ENCODE measurements around the gene POMT1.
"Not testable (repeated sequence)": the region's sequence is repeated elsewhere in the genome, so short reads cannot be mapped to it uniquely, and the experiment has no call there.

The POMT1 gene

DNA sequence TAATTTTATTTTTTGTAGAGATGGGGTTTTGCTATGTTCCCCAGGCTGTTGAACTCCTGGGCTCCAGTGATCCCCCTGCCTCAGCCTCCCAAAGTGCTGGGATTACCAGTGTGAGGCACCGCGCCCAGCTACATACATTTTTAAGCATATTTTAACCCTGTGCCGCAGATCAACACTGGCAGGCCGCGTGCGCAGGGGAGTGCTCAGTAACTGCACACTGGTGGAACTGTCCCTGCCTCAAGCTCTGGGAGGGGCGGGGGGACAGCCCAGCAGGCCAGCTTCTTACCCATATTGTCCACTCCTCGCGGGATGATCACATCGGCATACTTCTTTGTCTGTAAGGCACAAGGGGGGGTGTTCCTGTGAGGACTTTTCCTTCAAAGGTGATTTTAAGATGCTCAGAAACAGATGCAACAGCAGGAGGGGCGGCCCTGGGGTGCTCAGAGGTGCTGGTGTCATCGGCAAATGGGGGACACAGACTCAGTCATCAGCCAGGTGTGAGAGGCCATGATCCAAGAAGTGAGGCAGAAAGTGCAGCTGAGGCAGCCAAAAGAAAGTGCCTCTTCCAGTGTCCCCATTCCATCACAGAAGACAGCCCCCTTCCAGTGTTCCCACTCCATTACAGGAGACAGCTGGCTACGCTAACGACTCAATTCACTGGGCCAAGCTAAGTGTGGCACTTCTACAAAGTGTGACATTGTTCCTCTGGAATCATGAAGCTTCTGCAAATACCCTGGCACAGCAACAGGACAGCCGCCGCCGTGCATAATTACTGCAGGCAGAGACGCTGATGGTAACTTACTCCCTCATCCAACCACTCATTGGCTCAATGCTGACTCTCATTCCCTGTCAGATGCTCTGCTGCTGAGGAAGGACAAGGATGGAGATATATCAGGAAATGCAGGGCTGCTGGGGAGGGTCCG, 23.2 kb downstream of the POMT1 start:
- no peak for DNase-seq

DNA sequence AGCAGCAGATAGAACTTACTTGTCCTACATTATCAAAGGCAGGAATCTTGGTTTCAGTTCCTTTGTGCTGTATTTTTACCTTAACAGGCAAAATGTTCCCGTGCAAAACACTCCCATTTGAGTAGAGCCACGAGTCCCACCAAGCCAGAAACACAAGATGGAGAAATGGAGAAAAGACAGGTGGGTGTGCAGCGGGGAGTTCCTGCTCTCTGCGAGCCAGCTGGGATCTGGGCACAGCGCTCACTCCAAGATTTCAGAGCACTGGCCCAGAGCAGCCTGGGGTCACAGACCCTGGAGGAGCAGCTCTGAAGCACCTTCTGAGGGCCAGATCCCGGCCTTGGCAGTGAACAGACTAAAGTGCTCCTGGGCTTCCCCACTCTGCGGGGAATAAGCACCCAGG, 25.5 kb downstream of the POMT1 start:
- no peak for DNase-seq

DNA sequence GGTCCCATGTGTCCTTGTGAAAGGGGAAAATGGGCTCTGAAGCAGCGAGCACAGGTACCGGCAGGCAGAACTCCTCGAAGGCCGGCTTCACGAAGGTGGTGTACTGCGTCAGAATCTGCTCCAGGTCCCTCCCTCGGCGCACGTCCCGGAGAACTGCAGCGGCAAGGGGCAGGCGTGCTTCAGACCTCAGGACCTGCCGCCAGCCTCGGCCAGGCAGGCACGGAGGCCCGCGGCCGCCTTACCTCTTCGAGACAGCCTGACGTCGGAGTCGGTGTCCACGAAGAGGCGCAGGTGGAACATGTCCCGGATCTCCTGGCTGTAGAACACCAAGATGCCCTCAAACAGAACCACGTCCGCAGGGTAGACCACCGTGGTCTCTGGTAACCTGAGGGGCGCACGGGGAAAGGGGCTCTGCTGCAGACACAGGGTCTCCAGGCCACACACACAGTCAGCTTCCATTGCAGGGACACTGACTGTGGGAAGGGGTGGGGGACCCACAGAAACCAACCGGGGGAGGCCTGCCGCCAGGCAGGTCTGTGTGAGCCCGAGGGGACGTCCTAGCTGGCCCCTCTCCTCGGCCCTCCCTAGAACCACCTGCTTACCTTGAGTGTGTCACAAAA, 26.3 kb downstream of the POMT1 start:
- no peak for DNase-seq

DNA sequence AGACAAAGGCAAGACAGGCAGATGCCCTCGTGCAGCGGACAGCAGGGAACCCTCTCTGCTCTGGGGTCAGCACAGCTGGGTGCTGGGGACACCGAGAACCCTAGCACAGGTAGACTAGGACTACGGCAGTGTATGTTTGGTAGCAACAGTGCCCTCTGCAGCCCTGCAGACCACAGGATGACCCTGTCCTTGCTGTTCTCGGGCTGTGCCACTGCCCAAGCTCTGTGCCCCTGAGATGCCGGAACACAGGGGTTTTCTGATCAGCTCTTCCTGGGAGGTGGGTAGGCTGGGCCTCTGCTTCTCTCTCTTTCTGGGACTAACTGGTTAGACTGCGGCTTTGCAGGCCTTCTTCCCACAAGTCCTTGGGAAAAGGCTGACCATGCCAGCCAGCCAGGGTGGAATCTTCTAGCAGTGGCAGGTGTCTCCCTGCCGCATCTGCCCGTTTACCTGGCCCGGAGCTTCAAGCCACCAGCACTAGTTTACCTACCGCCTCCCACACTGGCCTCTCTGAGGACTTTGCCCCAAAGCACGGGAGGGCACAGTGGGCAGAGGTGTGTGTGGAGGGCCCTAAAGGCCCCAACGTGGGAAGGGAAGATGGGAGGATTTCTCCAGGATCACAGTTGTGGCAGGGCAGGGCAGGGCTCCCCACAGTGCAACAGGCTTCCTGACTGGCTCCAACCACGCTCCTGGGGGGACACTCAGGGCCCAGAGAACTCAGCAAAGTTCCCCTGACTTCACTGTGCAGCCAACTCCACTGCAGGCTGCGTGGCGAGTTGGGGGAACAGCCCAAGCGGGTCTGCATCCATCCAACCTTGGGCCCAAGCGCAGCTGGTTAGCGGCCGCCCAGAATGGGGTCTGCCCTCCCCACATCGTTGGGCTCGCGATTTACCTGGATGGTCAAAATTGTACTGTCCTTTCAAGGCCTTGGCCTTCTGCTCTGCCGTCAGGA, 27.2 kb downstream of the POMT1 start:
- no peak for DNase-seq

DNA sequence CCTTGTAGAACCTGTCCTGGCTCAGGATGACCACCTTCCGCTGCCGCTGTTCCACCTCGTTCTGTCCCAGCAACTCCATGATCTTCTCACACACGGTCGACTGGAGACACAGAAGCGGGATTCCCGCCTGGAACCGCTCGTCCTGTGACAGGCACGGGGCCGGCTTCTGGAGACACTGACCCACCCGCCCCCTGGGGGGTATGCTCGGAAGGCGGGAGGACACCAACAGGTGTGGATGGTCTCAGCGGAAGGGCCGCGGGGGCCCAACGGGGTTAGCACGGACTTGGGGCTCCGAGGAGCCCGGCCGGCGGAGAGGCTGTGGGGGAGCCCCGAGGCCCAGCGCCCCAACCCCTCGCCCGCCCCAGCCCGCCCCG, 27.8 kb downstream of the POMT1 start:
- DNase-seq = no peak

DNA sequence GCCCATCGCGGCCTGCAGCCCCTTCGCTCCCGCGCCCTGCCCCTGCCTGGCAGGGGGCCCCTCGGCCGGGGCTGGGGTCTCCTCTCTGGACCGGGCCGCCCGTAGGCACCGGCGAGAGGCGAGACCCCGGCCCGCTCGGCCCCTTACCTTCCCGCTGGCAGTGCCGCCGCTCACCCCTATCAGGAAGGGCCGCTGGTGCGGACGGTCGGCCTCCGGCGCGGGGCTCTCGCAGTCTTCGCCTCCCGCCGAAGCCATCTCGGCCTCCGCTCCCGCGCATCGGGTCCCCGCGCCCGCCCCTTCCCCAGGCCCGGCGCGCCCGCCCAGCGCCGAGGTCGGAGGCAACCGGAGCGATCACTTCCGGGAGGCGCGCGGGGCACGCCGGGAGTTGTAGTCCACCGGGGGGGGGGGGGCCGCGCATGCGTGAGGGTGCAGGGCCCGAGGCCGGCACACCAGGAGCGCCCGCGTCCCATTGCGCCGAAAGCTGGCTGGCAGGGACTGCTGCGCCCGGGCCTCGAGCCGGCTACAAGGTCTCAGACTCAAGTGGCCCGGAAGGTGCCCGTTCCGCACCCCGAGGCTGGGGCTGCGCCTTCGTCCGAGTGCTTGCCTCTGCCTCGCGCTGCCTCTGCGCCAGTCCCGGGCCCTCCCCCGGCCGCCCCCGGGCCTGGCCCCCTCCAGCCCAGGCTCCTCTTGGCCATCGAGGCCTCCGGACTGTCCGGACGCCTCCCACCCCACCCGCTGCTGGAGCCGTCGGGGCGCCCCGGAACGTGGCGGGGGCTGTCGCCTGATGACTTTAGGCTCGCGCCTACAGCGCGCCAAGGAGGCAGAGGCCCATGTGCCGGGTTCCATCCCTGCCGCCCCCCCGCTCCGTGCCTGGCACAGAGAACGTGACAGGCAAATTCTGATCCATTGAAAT, 28.5 kb downstream of the POMT1 start, which contains the start of gene UCK1:
TSS of gene UCK1 (minus strand) at position 344 of the 913 bp plus-strand sequence. CDS start at position 255, 89 bp downstream.
- DNase-seq = peak; percentile 73

DNA sequence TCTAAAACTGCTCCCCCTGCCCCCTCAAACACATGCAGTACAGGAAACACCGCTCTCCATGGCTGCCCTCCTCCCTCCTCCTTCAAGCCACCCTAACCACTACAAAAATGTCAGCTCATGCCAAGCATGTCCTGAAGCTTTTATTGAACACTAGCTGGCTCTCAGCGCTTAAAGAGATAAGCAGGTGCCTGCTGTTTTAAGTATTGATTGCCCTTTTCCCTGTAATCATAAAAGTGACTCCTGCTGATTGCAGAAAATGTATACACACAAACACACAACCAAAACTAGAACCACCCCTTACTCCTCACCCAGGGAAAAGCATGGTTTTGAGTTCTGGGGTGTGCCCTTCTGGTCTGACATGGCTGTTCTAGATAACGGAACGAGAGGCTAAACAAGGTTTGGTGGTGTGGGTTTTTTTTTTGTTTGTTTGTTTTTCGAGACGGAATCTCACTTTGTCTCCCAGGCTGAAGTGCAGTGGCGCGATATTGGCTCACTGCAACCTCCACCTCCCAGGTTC, 32.1 kb downstream of the POMT1 start:
- DNase-seq = no peak

DNA sequence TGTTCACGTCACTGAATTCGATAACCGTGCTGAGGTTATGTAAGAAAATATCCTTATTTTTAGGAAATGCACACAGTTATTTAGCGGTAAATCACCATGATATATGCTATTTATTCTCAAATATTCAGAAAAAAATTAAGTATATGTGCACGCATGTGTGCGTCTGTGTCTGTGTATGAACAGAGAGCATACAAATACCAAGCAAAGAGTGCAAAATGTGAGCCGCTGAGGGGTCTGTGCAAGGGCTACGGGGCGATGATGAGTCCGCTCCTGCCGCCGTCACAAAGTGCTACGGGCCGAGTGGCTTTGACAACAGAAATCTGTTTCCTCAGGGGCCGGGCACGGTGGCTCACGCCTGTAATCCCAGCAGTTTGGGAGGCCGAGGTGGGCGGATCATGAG, 35.2 kb downstream of the POMT1 start:
- no peak for DNase-seq

DNA sequence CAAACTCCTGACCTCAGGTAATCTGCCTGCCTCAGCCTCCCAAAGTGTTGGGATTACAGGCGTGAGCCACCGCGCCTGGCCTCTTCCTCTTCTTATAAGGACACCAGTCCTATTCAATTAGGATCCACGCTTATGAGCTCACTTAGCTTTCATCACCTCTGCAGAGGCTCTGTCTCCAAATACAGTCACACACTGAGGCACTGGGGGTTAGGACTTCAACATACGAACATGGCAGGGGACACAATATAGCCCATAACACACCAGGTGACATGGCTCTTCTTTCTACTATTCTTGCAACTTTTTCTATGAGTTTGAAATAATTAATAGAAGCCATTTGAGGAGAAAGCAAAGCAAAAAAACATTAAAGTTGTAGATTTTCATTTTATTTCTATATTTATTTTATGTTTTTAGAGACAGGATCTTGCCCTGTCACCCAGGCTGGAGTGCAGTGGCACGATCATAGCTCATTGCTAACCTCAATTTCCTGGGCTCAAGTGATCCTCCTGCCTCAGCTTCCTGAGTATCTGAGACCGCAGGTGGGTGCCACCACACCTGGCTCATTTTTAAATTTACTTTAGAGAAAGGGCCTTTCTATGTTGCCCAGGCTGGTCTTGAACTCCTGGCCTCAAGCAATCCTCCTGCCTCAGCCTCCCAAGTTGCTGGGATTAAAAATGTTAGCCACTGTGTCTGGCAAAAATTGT, 36.7 kb downstream of the POMT1 start:
- no peak for DNase-seq

DNA sequence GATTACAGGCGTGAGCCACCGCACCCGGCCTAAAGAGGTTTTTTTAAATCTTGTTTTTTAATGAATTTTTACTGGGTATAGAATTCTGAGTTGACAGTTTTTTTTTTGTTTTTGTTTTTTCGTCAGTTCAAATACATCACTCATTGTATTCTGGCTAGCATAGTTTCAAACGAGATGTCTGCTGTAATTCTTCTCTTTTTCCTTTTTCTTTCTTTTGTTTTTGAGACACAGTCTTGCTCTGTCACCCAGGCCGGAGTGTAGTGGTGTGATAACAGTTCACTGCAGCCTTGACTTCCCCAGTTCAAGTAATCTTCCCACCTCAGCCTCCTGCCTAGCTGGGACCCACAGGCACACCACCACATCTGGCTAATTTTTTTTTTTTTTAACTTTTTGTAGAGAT, 40.4 kb downstream of the POMT1 start:
- no peak for DNase-seq

DNA sequence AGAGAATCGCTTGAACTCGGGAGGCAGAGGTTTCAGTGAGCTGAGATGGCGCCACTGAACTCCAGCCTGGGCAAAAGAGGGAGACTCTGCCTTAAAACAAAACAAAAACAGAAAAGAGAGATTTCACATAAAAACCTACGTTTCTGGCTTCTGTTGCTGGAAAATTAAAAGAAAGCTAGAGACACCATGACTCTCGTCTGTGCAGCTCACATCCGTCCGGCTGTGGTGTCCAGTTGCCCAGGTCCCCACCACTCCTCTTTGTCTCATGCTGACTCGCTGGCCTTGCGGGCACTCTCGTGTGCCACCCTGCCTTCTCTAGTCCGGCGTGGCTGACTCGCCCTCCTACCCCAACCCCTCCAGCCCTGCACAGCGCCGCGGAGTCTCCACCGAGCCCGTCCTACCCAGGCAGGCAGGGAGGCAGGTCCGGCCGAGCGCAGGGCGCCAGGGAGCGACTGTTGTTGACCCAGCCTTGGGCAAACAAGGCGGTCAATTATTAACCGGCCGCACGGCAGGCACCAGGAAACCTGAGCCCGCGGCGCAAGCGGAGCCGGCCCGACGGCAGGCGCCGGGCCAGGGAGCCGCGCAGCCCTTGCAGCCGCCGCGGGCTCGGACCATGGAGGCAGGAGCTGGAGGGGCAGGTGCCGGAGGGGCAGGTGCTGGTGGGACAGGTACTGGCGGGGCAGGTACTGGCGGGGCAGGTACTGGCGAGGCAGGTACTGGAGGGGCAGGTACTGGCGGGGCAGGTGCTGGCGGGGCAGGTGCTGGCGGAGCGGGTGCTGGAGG, 42.5 kb downstream of the POMT1 start, which contains the start of gene PRRT1B:
TSS of gene PRRT1B (plus strand) at position 521 of the 783 bp plus-strand sequence. CDS start at position 614, 93 bp downstream.
- DNase-seq = no peak

DNA sequence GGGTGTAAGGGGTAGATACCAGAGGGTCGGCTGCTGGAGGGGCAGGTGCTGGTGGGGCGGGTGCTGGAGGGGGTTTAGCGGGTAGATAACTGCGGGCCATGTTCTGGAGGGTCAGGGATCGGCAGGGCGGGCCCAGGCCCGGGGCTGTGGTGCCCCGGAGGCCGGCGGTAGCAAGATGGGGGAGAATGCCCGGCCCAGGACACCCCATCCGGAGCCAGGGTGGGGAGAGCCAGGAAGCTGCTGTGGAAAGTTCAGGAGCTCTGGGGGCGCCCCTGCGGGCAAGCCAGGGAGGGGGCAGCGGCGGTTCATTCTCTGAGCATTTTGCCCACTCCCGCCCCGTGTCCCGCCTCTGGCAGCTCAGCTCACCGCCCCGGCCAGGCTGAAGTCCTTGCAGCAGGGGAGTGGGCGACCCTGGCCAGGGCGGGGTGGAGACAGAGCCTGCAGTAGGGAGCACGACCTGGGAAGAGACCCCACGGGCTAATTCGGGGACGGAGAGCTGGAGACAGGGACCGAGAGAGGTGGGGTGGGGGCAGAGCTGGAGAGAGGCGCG, 43.1 kb downstream of the POMT1 start:
- no peak for DNase-seq

DNA sequence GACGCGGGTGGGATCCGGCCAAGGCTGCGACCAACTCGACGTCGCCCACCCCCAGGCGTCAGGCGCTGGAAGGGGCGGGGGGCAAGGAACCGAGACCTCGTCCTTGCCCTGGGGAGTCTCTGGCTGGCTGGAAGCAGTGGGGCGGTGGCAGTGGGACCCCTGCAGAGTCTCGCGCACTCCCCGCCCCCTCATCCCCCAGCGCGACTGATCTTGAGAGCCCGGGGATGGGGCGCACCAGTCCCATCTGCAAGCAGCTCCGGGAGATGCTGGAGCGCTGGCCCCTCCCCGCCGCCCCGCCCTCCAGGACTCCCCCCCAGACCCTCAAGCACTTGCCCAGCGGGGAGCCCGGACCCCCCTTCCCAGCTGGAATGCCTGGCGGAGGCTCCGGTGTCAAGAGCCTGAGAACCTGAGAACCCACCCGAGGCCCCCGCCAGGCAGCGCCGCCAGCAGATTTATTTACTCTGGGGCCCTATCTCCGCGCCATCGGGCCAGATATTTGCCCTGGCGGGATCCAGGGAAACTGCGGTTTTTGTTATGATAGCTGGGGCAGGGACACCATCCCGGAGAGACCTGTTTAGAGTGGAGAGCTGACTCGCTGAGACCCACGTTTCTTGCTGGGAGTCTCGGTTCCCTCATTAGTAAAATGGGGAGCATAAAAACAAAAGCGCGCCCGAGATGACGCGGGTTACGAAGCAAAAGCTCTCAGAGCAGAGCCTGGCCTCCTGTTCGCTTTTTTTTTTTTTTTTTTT, 43.8 kb downstream of the POMT1 start:
- DNase-seq = no peak

DNA sequence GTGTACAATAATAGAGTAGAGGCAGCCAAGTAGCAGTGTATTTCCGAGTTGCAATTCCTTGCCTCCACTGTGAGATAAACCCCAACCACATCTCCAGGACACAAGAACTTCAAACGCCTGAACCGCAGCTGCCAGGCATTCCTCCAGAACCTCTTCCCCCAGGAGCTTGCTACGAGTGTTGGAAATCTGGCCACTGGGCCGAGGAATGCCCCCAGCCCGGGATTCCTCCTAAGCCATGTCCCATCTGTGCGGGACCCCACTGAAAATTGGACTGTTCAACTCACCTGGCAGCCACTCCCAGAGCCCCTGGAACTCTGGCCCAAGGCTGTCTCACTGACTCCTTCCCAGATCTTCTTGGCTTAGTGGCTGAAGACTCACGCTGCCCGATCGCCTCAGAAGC, 46.5 kb downstream of the POMT1 start:
- DNase-seq = not testable (repeated sequence)

DNA sequence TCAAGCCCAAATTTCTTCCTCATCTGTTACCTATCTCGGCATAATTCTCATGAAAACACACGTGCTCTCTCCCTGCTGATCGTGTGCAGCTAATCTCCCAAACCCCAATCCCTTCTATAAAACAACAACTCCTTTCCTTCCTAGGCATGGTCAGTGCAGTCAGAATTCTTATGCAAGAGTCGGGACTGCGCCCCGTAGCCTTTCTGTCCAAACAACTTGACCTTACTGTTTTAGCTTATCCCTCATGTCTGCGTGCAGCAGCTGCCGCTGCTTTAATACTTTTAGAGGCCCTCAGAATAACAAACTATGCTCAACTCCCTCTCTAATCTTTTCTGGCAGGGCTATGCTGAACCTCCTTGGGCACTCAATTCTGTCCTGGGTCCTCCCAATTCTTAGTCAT, 47.7 kb downstream of the POMT1 start:
- not testable (repeated sequence) for DNase-seq

DNA sequence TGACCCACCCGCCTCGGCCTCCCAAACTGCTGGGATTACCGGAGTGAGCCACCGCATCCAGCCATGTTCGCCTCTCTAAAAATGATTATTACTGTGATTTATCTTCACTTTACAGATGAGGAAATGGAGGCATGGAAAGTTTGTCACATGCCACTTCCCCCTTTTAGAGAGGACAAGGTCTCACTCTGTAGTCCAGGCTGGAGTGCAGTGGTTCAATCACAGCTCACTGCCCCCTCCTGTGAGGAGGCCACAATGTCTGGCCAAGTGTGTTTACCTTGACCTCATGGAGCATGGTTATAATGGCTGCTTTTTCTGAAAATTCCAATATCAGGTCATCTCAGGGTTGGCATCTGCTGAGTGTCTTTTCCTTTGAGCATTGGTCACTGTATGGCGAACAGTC, 49.3 kb downstream of the POMT1 start:
- DNase-seq = no peak

DNA sequence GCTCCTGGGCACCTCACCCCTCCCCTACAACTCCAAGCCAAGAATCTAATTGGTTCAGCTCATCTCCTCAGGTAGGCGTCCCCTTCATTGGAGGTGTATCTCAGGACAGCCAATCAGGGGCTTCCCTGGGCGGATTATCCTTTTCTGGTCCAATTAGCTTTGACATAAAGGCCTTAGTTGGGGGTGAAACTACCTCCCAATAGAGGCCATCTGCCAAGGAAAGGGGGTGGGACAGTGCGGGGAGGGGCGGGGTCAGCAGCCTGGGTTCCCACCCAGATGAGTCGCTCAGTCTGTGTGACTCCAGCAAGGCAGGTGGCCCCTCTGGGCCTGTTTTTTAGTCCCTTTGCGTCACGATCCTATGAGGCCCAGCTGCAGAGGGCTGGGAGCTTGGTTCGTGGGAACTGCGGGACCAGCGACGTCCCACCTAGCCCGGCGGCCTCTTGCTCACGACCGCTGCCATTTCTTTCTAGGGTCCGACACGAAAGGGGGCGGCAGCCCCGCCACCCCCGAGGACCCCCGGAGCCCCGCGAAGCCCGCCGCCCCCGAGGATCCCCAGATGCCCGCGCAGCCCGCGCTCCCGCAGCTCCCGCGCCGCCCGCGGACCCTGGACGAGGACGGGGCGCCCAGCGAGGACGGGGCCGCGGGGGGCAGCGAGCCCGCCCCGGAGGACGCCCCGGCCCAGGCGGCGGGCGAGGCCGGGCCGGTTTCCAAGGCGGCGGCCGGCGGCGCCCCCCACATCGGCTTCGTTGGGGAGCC, 51.5 kb downstream of the POMT1 start:
- DNase-seq = no peak

DNA sequence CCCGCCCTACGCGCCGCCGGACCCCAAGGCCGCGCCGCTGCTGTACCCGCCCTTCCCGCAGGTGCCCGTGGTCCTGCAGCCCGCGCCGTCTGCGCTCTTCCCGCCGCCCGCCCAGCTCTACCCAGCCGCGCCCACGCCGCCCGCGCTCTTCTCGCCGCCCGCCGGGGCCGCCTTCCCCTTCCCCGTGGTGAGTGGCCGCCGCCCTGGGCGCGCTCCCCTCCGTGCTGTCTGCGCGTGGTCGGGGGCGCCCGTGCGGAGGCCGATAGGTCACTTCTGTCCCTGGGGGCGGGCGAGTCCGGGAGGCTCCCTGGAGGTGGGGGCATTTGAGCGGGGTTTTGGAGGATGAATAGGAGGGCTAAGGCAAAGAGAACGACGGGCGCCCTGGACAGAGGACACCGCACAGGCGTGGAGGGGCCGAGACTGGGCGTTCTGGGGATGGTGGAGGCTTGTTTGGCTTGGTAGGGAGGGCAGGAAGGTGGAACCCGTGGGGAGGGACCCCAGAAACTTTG, 52.2 kb downstream of the POMT1 start:
- DNase-seq = no peak
